Vagina (tissue), 2 donors: ENCODE measurements around the gene LITAF. TPM values are rescaled to one million over a fixed set of nuclear protein-coding genes. Genes with fewer than 3 reads are reported as not detected.

Experiments used
- DNase-seq, 2 donors: peaks; one replicate each; pipeline ENCODE4 v3.0.0-alpha.2; 2017; ENCODE audit errors: extremely low spot score in 2 of 2
- H3K27ac ChIP-seq: fragments of 200-600 bp; sonication (generic); one replicate; pipeline ENCODE4 v1.5.1; 2019
- H3K27me3 ChIP-seq: fragments of 200-600 bp; sonication (generic); one replicate; pipeline ENCODE4 v1.5.1; 2019
- H3K36me3 ChIP-seq, 2 donors: fragments of 200-600 bp; sonication (generic); one replicate each; pipeline ENCODE4 v1.5.1; 2017 to 2019
- H3K4me1 ChIP-seq: fragments of 200-600 bp; sonication (generic); one replicate; pipeline ENCODE4 v1.5.1; 2019
- H3K4me3 ChIP-seq, 2 donors: fragments of 200-600 bp; sonication (generic); 1 replicate in 1 of 2; 2 replicates in 1 of 2; pipeline ENCODE4 v1.5.1; 2016 to 2019
- H3K9me3 ChIP-seq: fragments of 200-600 bp; sonication (generic); one replicate; pipeline ENCODE4 v1.5.1; 2019
- CTCF ChIP-seq, 3 experiments: fragments of 450-650 bp in 2 of 3; fragments of 200-600 bp in 1 of 3; sonication (generic) in 1 of 3; IDR thresholded peaks; one replicate each; pipeline ENCODE4 v1.5.1; 2017 to 2019; ENCODE audit warnings: antibody characterized with exemption in 3 of 3, mild to moderate bottlenecking in 2 of 3, moderate library complexity in 2 of 3
- POLR2A ChIP-seq, 2 donors: fragments of 450-650 bp; IDR thresholded peaks; one replicate each; pipeline ENCODE4 v1.6.1; 2017; ENCODE audit warnings: antibody characterized with exemption in 2 of 2, mild to moderate bottlenecking in 2 of 2, moderate library complexity in 2 of 2
- POLR2AphosphoS5 ChIP-seq, 2 donors: sonication (generic); formaldehyde crosslinking; IDR thresholded peaks; one replicate each; pipeline ENCODE4 v1.9.0; 2017; ENCODE audit warnings: antibody characterized with exemption in 2 of 2, mild to moderate bottlenecking in 2 of 2, low read depth in 1 of 2; ENCODE audit not compliant: insufficient read depth in 1 of 2
- intact Hi-C: fragments of 100-400 bp; cut with DNase I; formaldehyde crosslinking; loops from one replicate; pipeline ENCODE4 v1.15.1; 2023
- total RNA-seq: library from RNA; depleted of rRNA; stranded (reverse); fragments of >200 nt; gene quantifications from one replicate; pipeline ENCODE4 v1.2.3, GENCODE V29; 2016

The LITAF gene
- total RNA-seq, 1 donor from 2014 or later: 111 TPM

- Histone ChIP-seq H3K4me1 (peaks cover 8% of the 10 kb centered on the region), H3K9me3 (no peaks in the 10 kb centered on the region), H3K36me3 (no peaks in the 10 kb centered on the region), H3K27me3 (no peaks in the 10 kb centered on the region), H3K27ac (no peak overlapping the region), H3K4me3 (no peak overlapping the region)
- intact Hi-C loops: loop anchor here (5.0 to 10.0 kb wide), 2 partner anchors 112 to 184 kb away; no protein-coding TSS in a partner anchor
- TF ChIP-seq POLR2AphosphoS5 (IDR thresholded peaks at IDR 0.05; ENCODE audit: insufficient read depth in 1 of 2, low read depth in 1 of 2) (no peak), POLR2A (IDR thresholded peaks at IDR 0.05) (no peak), CTCF (IDR thresholded peaks at IDR 0.05) (no peak)
- no peak for DNase-seq
Observed at GRCh38 chr16:11530171-11530940, 56.4 kb downstream of the LITAF start.

GRCh38 chr16:11529285-11529684 lies 57.4 kb downstream of the LITAF start:
- H3K27me3 ChIP-seq: no peaks in the 10 kb centered on the region
- no peak overlapping the region for H3K4me3 ChIP-seq
- H3K27ac ChIP-seq: no peak overlapping the region
- H3K36me3 ChIP-seq: no peaks in the 10 kb centered on the region
- H3K4me1 ChIP-seq: peaks cover 6% of the 10 kb centered on the region
- no peaks in the 10 kb centered on the region for H3K9me3 ChIP-seq
- TF ChIP-seq POLR2AphosphoS5 (IDR thresholded peaks at IDR 0.05; ENCODE audit: insufficient read depth in 1 of 2, low read depth in 1 of 2) (no peak), CTCF (IDR thresholded peaks at IDR 0.05) (no peak), POLR2A (IDR thresholded peaks at IDR 0.05) (no peak)
- intact Hi-C loops: no loop called here
- DNase-seq: no peak

- DNase-seq: no peak
- intact Hi-C loops: no loop called here
Observed at GRCh38 chr16:11528053-11528452, 58.7 kb downstream of the LITAF start.

GRCh38 chr16:11526655-11527350 lies 59.9 kb downstream of the LITAF start:
- Histone ChIP-seq H3K36me3 (no peaks in the 10 kb centered on the region), H3K27ac (no peak overlapping the region), H3K9me3 (no peaks in the 10 kb centered on the region), H3K4me1 (no peaks in the 10 kb centered on the region), H3K4me3 (no peak overlapping the region), H3K27me3 (no peaks in the 10 kb centered on the region)
- no peak for DNase-seq
- intact Hi-C loops: no loop called here
- TF ChIP-seq POLR2AphosphoS5 (IDR thresholded peaks at IDR 0.05; ENCODE audit: insufficient read depth in 1 of 2, low read depth in 1 of 2) (no peak), POLR2A (IDR thresholded peaks at IDR 0.05) (no peak), CTCF (IDR thresholded peaks at IDR 0.05) (no peak)

More at GRCh38 chr16:11528053-11528452, 58.7 kb downstream of the LITAF start:
- Histone ChIP-seq H3K27ac (no peak overlapping the region), H3K4me1 (no peaks in the 10 kb centered on the region), H3K9me3 (no peaks in the 10 kb centered on the region), H3K27me3 (no peaks in the 10 kb centered on the region), H3K4me3 (no peak overlapping the region), H3K36me3 (no peaks in the 10 kb centered on the region)
- TF ChIP-seq CTCF (IDR thresholded peaks at IDR 0.05): no peak
- no peak for TF ChIP-seq POLR2AphosphoS5 (IDR thresholded peaks at IDR 0.05; ENCODE audit: insufficient read depth in 1 of 2, low read depth in 1 of 2)
- TF ChIP-seq POLR2A (IDR thresholded peaks at IDR 0.05): no peak
